ENCODE data around the gene UVSSA. TPM values are rescaled to one million over a fixed set of nuclear protein-coding genes. Genes with fewer than 3 reads are reported as not detected.
A peak's percentile ranks its signal among the peaks of the same experiment; 100 is the strongest.

UVSSA gene
- total and polyA plus RNA-seq, 9 of the 15 experiments (the other 6 are each of a cell fraction or from before 2014, with no cell fraction given): 0.21 to 14.6 (median 3.3) TPM

- TF ChIP-seq, protein P1, sequence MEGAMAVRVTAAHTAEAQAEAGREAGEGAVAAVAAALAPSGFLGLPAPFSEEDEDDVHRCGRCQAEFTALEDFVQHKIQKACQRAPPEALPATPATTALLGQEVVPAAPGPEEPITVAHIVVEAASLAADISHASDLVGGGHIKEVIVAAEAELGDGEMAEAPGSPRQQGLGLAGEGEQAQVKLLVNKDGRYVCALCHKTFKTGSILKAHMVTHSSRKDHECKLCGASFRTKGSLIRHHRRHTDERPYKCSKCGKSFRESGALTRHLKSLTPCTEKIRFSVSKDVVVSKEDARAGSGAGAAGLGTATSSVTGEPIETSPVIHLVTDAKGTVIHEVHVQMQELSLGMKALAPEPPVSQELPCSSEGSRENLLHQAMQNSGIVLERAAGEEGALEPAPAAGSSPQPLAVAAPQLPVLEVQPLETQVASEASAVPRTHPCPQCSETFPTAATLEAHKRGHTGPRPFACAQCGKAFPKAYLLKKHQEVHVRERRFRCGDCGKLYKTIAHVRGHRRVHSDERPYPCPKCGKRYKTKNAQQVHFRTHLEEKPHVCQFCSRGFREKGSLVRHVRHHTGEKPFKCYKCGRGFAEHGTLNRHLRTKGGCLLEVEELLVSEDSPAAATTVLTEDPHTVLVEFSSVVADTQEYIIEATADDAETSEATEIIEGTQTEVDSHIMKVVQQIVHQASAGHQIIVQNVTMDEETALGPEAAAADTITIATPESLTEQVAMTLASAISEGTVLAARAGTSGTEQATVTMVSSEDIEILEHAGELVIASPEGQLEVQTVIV (CRISPR knock-in tag; IDR thresholded peaks at IDR 0.05; ENCODE audit: borderline replicate concordance): no peak
- TF ChIP-seq, protein P2, sequence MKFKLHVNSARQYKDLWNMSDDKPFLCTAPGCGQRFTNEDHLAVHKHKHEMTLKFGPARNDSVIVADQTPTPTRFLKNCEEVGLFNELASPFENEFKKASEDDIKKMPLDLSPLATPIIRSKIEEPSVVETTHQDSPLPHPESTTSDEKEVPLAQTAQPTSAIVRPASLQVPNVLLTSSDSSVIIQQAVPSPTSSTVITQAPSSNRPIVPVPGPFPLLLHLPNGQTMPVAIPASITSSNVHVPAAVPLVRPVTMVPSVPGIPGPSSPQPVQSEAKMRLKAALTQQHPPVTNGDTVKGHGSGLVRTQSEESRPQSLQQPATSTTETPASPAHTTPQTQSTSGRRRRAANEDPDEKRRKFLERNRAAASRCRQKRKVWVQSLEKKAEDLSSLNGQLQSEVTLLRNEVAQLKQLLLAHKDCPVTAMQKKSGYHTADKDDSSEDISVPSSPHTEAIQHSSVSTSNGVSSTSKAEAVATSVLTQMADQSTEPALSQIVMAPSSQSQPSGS (CRISPR knock-in tag; IDR thresholded peaks at IDR 0.05): no peak
- TF ChIP-seq GABPB2 (CRISPR knock-in tag; conservative IDR thresholded peaks at IDR 0.05): no peak
- TF ChIP-seq CBX3 (IDR thresholded peaks at IDR 0.05; ENCODE audit: borderline replicate concordance in 1 of 2, low read length in 2 of 2): no peak
- TF ChIP-seq ZNF695 (CRISPR knock-in tag; IDR thresholded peaks at IDR 0.05): no peak
- peak in 1 of 3 experiments; percentile 3 for TF ChIP-seq YY1 (IDR thresholded peaks at IDR 0.05; ENCODE audit: borderline replicate concordance in 1 of 3, control insufficient read depth in 1 of 3, extremely low read depth in 1 of 3, insufficient read depth in 3 of 3, insufficient read length in 1 of 3, insufficient replicate concordance in 2 of 3, low read depth in 1 of 3, low read length in 2 of 3)
- no peak for TF ChIP-seq COPS2 (conservative IDR thresholded peaks at IDR 0.05)
- TF ChIP-seq MBD2 (IDR thresholded peaks at IDR 0.05; ENCODE audit: borderline replicate concordance, low read depth): peak; percentile 62; the same call in 1 of the 2 replicates
- peak; percentile 33; the same call in 1 of the 2 replicates for TF ChIP-seq MYC (IDR thresholded peaks at IDR 0.05; ENCODE audit: low read depth, low read length)
- TF ChIP-seq MYC (CRISPR knock-in tag; IDR thresholded peaks at IDR 0.05; ENCODE audit: borderline replicate concordance, low read depth): no peak
- 0 out of 2 replicates have a peak, but pooled peaks have one; percentile 14 for TF ChIP-seq AFF4 (CRISPR knock-in tag; IDR thresholded peaks at IDR 0.05)
- no peak for TF ChIP-seq SRSF1 (IDR thresholded peaks at IDR 0.05; ENCODE audit: low read depth, low read length)
- TF ChIP-seq MCM5 (IDR thresholded peaks at IDR 0.05; ENCODE audit: low read depth): no peak
Measured at GRCh38 chr4:1346781-1347409, at the start of gene UVSSA (continued).

Measured in K562 (cell line).